SH-SY5Y (cell line): ENCODE measurements around the gene SERTAD2.

Experiments used
- GATA2 ChIP-seq: IDR thresholded peaks from 2 replicates; pipeline ENCODE4 v1.6.1; 2011; ENCODE audit warnings: mild to moderate bottlenecking, low read depth, low read length
- GATA3 ChIP-seq: IDR thresholded peaks from 2 replicates; pipeline ENCODE4 v1.6.1; 2011; ENCODE audit warnings: low read depth, mild to moderate bottlenecking, low read length, moderate library complexity

GRCh38 chr2:64686283-64686956 is 32.7 kb upstream of the SERTAD2 start:
- TF ChIP-seq GATA2 = no peak
- no peak for TF ChIP-seq GATA3
